Mesothelial cell of epicardium (in vitro differentiated cells): ENCODE results near the gene NPHP1. TPM values are rescaled to one million over a fixed set of nuclear protein-coding genes. Genes with fewer than 3 reads are reported as not detected.

Experiments
- DNase-seq, 2 experiments: peaks; one replicate each; pipeline ENCODE4 v3.0.0; 2021; ENCODE audit warnings: low spot score in 2 of 2; ENCODE audit not compliant: unreplicated experiment in 2 of 2
- H3K27ac Mint-ChIP-seq: 2 replicates; pipeline ENCODE4 v1.8.0; 2021; ENCODE audit warnings: mixed read lengths
- H3K27me3 Mint-ChIP-seq: 2 replicates; pipeline ENCODE4 v1.8.0; 2021; ENCODE audit warnings: low read depth, mixed read lengths
- H3K36me3 Mint-ChIP-seq: 2 replicates; pipeline ENCODE4 v1.8.0; 2021; ENCODE audit warnings: mixed read lengths
- H3K4me1 Mint-ChIP-seq: 2 replicates; pipeline ENCODE4 v1.8.0; 2021; ENCODE audit warnings: mixed read lengths
- H3K4me3 Mint-ChIP-seq: 2 replicates; pipeline ENCODE4 v1.8.0; 2021; ENCODE audit warnings: mild to moderate bottlenecking, moderate library complexity, mixed read lengths
- H3K9me3 Mint-ChIP-seq: 2 replicates; pipeline ENCODE4 v1.8.0; 2021; ENCODE audit warnings: mixed read lengths
- total RNA-seq: library from RNA; stranded (reverse); gene quantifications from 3 replicates; pipeline ENCODE4 v1.2.1, GENCODE V29; 2021
- TF ChIP-seq, protein P1 (sequence below): fragments of 200-600 bp; sonication (generic); IDR thresholded peaks from one replicate; pipeline ENCODE4 v1.5.0; 2021; ENCODE audit warnings: antibody characterized with exemption; ENCODE audit not compliant: unreplicated experiment

Gene NPHP1
- total RNA-seq, 1 donor from 2014 or later = 5.1 TPM

DNA sequence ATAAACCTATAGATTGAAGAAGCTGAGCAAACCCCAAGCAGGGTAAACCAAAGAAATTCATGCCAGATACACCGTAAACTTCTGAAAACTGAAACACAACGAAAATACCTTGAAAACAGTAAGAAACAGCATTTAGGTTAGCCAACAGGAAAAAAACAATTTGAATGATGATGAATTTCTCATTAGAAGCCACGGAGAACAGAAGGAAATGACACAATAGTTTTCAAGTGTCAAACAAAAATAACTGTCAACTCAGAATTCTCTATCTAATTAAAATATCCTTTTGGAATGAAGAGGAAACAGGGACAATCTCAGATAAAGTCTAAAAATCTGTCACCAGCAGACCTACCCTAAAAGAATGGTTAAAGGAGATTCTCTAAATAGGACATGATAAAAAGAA lies 51.9 kb downstream of the NPHP1 start:
- no peak overlapping the region for H3K4me3 Mint-ChIP-seq
- no peak for DNase-seq
- peaks cover 20% of the 10 kb centered on the region for H3K9me3 Mint-ChIP-seq

DNA sequence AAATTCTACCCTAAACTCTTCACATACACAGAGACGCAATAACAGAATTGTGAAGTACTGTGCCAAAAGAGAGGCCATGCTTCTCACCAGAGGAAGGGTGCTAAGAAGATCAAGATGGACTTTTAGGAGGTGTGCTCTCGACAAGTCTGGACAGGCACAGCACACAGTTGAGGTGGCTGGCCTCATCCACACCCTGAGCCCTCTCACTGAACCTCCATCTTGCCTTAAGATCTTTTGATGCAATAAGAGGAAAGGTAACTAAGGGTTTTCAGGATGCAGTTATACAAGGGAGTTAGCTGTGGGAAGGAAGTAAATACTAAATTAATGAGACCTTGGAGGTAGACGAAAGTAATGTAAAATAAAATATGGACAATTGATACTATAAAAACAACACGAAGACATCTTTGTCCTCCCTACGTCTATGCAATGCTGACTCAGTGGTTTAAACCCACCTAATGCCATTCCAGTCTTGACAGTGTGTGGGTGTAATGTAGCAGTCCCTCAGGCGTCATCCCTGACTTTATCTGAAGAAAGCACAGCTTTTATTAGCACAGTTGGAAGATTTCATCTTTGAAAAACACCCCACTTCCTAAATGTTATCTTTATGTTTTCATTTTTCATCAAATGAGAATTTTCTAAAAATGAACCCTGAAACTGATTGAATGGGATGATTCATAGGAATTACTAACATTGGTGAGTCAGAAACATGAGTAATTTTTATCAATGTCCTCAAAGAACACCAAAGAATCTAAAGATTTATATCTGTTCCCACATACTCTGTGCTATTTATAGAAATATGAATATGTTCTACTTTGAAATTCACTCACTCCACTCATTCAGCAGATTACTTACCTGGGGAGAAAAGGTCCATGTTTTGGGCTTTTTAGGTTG lies 55.2 kb downstream of the NPHP1 start:
- TF ChIP-seq, protein P1, sequence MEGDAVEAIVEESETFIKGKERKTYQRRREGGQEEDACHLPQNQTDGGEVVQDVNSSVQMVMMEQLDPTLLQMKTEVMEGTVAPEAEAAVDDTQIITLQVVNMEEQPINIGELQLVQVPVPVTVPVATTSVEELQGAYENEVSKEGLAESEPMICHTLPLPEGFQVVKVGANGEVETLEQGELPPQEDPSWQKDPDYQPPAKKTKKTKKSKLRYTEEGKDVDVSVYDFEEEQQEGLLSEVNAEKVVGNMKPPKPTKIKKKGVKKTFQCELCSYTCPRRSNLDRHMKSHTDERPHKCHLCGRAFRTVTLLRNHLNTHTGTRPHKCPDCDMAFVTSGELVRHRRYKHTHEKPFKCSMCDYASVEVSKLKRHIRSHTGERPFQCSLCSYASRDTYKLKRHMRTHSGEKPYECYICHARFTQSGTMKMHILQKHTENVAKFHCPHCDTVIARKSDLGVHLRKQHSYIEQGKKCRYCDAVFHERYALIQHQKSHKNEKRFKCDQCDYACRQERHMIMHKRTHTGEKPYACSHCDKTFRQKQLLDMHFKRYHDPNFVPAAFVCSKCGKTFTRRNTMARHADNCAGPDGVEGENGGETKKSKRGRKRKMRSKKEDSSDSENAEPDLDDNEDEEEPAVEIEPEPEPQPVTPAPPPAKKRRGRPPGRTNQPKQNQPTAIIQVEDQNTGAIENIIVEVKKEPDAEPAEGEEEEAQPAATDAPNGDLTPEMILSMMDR = no peak
- H3K27me3 Mint-ChIP-seq = no peaks in the 10 kb centered on the region
- H3K36me3 Mint-ChIP-seq = peaks cover 9% of the 10 kb centered on the region
- no peak for DNase-seq
- peaks cover 4% of the 10 kb centered on the region for H3K4me1 Mint-ChIP-seq
- H3K4me3 Mint-ChIP-seq = no peak overlapping the region
- peaks cover 15% of the 10 kb centered on the region for H3K9me3 Mint-ChIP-seq
- no peak overlapping the region for H3K27ac Mint-ChIP-seq

More for the DNA sequence above, 51.9 kb downstream of the NPHP1 start:
- TF ChIP-seq, protein P1 = no peak
- peaks cover 4% of the 10 kb centered on the region for H3K4me1 Mint-ChIP-seq
- H3K27me3 Mint-ChIP-seq = no peaks in the 10 kb centered on the region
- H3K27ac Mint-ChIP-seq = no peak overlapping the region
- H3K36me3 Mint-ChIP-seq = peaks cover 13% of the 10 kb centered on the region

DNA sequence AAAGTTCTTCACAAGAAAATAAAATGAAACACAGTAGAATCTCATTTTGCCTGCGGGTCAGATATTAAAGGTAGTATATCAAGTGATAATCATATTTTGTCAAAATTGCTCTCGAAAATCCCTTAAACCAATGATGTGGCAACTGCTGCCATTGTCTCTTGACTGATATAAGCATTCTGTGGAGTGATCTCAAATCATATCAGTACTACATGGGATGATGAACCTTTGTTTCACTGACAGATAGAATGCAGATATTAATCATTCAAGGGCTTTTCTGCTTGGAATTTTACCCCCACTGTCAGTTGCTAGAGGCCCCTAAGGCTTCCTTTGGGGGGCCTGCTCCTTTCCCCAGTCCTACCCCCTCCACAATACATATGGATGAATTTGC lies 57.9 kb downstream of the NPHP1 start:
- Mint-ChIP-seq H3K9me3 (peaks cover 3% of the 10 kb centered on the region), H3K4me1 (peaks cover 4% of the 10 kb centered on the region), H3K27ac (no peak overlapping the region), H3K36me3 (peaks cover 4% of the 10 kb centered on the region), H3K27me3 (no peaks in the 10 kb centered on the region), H3K4me3 (no peak overlapping the region)
- TF ChIP-seq, protein P1 = no peak
- DNase-seq = no peak

DNA sequence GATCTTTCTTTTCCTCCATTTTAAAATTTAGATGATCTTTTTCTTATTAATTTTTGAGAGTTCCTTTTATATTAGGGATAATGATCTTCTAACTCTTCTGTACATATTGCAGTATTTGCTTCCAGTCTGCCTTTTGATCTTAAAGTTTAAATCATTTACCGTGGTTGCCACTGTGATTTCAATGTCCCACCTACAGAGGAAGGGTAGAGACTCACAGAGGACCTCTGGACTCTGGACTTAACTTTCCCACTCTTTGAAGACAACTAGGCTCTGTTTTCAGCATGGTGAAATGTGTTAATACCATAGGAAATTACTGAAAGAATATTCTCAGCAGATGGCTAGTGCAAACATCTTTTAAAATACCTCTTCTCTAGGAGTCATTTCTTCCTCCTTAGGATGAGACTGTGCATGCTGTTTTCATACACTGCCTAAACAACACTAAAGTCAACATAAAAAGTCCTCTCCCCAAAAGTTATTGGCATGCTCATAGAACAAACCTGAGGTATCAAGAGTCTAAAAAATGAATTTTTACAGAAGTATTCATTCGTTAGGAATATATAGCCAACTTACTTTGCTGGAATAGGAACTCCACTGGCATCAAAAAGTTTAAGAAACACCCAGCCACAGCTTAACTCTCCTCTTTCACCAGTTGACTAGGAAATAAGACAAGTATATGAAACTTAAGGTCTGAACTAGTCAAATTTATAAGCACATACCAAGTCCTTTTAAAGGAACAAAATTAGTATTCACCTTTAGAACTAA lies 58.4 kb downstream of the NPHP1 start:
- H3K4me1 Mint-ChIP-seq = peaks cover 4% of the 10 kb centered on the region
- H3K9me3 Mint-ChIP-seq = peaks cover 3% of the 10 kb centered on the region
- peaks cover 4% of the 10 kb centered on the region for H3K36me3 Mint-ChIP-seq
- TF ChIP-seq, protein P1 = no peak
- no peak overlapping the region for H3K4me3 Mint-ChIP-seq
- no peak for DNase-seq
- H3K27me3 Mint-ChIP-seq = no peaks in the 10 kb centered on the region
- no peak overlapping the region for H3K27ac Mint-ChIP-seq

DNA sequence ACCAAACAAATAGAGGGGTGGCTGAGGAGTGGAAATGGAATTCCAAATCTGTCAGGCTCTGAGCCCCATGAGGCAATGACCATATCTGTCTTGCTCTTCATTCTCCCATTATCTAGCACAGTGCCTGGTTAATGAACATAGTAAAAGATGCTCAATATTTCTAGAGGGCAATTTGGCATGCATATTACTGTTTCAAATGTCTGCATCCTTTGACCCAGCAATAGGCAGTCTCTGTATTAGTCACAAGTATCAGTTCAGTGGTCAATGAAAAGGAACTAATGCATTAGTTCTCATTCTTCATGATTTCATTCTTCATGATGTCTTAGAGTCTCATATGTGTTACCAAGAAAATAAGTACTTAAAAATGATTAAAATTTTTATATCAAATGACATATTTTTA lies 60.8 kb downstream of the NPHP1 start:
- no peaks in the 10 kb centered on the region for H3K27me3 Mint-ChIP-seq
- no peak for DNase-seq
- no peaks in the 10 kb centered on the region for H3K4me1 Mint-ChIP-seq
- peaks cover 3% of the 10 kb centered on the region for H3K9me3 Mint-ChIP-seq
- no peak overlapping the region for H3K4me3 Mint-ChIP-seq
- TF ChIP-seq, protein P1 = no peak
- H3K27ac Mint-ChIP-seq = no peak overlapping the region
- peaks cover 4% of the 10 kb centered on the region for H3K36me3 Mint-ChIP-seq
